ENCODE data around the gene RNF144B.

The RNF144B gene

DNA sequence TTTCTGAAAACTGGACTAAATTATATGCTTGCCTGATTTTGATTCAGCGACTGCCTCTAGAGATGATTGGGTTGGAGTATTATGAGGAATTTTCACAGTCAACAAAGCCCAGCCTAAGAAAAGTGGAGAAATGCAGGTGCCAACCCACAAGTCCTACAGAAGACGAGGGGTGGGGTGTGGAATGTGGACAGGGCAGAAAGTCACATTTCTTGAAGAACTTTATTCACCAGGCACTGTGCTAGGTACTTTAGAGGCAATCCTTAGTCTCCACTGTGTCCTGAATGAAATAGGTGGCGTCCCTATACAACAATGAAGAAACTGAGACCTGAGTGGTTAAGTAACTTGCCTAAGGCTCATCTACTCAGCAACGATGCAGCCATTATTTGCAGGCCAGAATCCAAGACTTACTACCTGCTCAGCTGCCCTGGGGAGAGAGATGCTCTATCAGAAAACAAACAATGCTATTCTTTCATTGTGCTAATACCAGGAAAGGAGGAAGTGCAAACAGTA is 106.3 kb downstream of the RNF144B start:
- H3K27ac ChIP-seq (replicated peaks): no peak overlapping the region
- TF ChIP-seq SPI1 (IDR thresholded peaks at IDR 0.05; ENCODE audit: borderline replicate concordance, low read depth) (peak; percentile 49; the same call in 1 of the 2 replicates), POLR2AphosphoS5 (IDR thresholded peaks at IDR 0.05; ENCODE audit: low read depth) (no peak), GABPA (IDR thresholded peaks at IDR 0.05; ENCODE audit: low read depth) (no peak), CTCF (IDR thresholded peaks at IDR 0.05; ENCODE audit: insufficient read depth, low read length) (no peak)
- TF ChIP-seq, protein P1, sequence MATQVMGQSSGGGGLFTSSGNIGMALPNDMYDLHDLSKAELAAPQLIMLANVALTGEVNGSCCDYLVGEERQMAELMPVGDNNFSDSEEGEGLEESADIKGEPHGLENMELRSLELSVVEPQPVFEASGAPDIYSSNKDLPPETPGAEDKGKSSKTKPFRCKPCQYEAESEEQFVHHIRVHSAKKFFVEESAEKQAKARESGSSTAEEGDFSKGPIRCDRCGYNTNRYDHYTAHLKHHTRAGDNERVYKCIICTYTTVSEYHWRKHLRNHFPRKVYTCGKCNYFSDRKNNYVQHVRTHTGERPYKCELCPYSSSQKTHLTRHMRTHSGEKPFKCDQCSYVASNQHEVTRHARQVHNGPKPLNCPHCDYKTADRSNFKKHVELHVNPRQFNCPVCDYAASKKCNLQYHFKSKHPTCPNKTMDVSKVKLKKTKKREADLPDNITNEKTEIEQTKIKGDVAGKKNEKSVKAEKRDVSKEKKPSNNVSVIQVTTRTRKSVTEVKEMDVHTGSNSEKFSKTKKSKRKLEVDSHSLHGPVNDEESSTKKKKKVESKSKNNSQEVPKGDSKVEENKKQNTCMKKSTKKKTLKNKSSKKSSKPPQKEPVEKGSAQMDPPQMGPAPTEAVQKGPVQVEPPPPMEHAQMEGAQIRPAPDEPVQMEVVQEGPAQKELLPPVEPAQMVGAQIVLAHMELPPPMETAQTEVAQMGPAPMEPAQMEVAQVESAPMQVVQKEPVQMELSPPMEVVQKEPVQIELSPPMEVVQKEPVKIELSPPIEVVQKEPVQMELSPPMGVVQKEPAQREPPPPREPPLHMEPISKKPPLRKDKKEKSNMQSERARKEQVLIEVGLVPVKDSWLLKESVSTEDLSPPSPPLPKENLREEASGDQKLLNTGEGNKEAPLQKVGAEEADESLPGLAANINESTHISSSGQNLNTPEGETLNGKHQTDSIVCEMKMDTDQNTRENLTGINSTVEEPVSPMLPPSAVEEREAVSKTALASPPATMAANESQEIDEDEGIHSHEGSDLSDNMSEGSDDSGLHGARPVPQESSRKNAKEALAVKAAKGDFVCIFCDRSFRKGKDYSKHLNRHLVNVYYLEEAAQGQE (IDR thresholded peaks at IDR 0.05; ENCODE audit: insufficient replicate concordance, low read depth): no peak
- no peaks in the 10 kb centered on the region for H3K27me3 ChIP-seq (ENCODE audit: insufficient read depth, poor library complexity, severe bottlenecking)
- no peak overlapping the region for H3K4me3 ChIP-seq (replicated peaks; ENCODE audit: insufficient read depth, low read length)
- no peak for DNase-seq (ENCODE audit: low read depth in 1 of 2, low spot score in 1 of 2)

DNA sequence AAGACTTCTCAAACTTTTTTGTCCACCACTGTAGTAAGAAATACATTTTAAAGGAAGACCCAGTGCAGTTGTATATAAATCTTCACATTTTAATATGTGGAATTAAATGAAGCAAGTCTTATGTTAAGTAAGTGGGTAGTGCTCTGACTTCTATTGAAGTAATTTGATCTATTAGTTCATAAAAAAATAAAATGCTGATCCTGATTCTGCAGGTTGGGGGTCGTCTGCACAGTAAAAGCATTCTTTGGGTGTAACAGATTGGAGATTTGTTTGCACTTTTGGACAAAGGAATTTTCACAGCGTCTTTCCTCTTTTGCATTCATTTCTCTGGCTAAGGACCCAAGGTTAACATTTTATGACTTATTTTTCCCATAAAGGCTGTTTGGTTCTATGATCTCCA is 106.8 kb downstream of the RNF144B start:
- DNase-seq (ENCODE audit: low read depth in 1 of 2, low spot score in 1 of 2): no peak
- Histone ChIP-seq H3K27me3 (ENCODE audit: insufficient read depth, poor library complexity, severe bottlenecking) (no peaks in the 10 kb centered on the region), H3K27ac (replicated peaks) (no peak overlapping the region), H3K4me3 (replicated peaks; ENCODE audit: insufficient read depth, low read length) (no peak overlapping the region)
- TF ChIP-seq CTCF (IDR thresholded peaks at IDR 0.05; ENCODE audit: insufficient read depth, low read length) (no peak), GABPA (IDR thresholded peaks at IDR 0.05; ENCODE audit: low read depth) (no peak), POLR2AphosphoS5 (IDR thresholded peaks at IDR 0.05; ENCODE audit: low read depth) (no peak), SPI1 (IDR thresholded peaks at IDR 0.05; ENCODE audit: borderline replicate concordance, low read depth) (no peak)
- TF ChIP-seq, protein P1 (IDR thresholded peaks at IDR 0.05; ENCODE audit: insufficient replicate concordance, low read depth): no peak

- no peak for DNase-seq (ENCODE audit: low read depth in 1 of 2, low spot score in 1 of 2)
- no peak for TF ChIP-seq GABPA (IDR thresholded peaks at IDR 0.05; ENCODE audit: low read depth)
- Histone ChIP-seq H3K4me3 (replicated peaks; ENCODE audit: insufficient read depth, low read length) (no peak overlapping the region), H3K27me3 (ENCODE audit: insufficient read depth, poor library complexity, severe bottlenecking) (no peaks in the 10 kb centered on the region), H3K27ac (replicated peaks) (no peak overlapping the region)
Observed at GRCh38 chr6:18495236-18495635, 108.1 kb downstream of the RNF144B start.

DNA sequence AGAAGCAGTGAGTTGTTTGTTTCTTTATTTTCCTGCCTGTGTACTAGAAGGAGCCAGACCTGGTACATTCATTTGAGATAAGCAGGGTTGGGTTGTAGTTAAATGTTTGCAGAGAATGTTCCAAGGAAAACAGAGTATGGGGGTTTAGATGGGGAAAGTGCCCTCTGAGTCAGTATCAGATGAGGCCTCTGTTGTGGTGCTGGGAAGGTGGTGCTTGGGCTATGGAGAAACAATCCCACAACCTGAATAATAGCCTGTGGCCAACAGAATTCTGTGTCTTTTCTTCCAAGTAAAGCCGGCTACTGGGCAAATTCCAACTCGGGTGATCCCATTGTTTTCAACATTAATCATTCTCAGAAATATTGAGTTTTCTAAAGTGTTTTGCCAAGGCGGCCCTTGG is 109.3 kb downstream of the RNF144B start:
- Histone ChIP-seq H3K27ac (replicated peaks) (no peak overlapping the region), H3K4me3 (replicated peaks; ENCODE audit: insufficient read depth, low read length) (no peak overlapping the region), H3K27me3 (ENCODE audit: insufficient read depth, poor library complexity, severe bottlenecking) (no peaks in the 10 kb centered on the region)
- no peak for TF ChIP-seq GABPA (IDR thresholded peaks at IDR 0.05; ENCODE audit: low read depth)
- no peak for TF ChIP-seq POLR2AphosphoS5 (IDR thresholded peaks at IDR 0.05; ENCODE audit: low read depth)
- no peak for TF ChIP-seq SPI1 (IDR thresholded peaks at IDR 0.05; ENCODE audit: borderline replicate concordance, low read depth)
- no peak for DNase-seq (ENCODE audit: low read depth in 1 of 2, low spot score in 1 of 2)

DNA sequence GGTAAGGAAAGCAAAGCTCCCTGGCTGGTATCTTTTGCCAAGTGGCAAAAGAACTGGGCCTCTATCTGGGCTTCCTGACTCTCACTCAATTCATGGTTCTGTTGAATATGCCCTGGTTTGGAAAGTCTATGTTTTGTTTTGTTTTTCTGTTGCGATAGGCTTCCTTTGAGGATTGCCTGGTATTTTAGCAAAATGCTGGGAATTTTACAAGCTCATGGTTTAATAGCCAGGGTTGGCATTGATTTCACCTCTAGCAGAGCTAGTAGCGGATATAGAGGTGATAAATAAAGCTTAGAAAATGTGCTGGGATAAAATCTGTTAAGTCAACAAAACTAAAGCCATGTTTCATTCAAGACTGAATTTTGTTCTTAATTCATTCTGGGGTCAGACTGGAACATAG is 109.9 kb downstream of the RNF144B start:
- no peak for DNase-seq (ENCODE audit: low read depth in 1 of 2, low spot score in 1 of 2)
- Histone ChIP-seq H3K27me3 (ENCODE audit: insufficient read depth, poor library complexity, severe bottlenecking) (no peaks in the 10 kb centered on the region), H3K27ac (replicated peaks) (no peak overlapping the region), H3K4me3 (replicated peaks; ENCODE audit: insufficient read depth, low read length) (no peak overlapping the region)
- TF ChIP-seq GABPA (IDR thresholded peaks at IDR 0.05; ENCODE audit: low read depth): no peak
- TF ChIP-seq, protein P1 (IDR thresholded peaks at IDR 0.05; ENCODE audit: insufficient replicate concordance, low read depth): no peak
- no peak for TF ChIP-seq SPI1 (IDR thresholded peaks at IDR 0.05; ENCODE audit: borderline replicate concordance, low read depth)
- TF ChIP-seq CTCF (IDR thresholded peaks at IDR 0.05; ENCODE audit: insufficient read depth, low read length): no peak
- no peak for TF ChIP-seq POLR2AphosphoS5 (IDR thresholded peaks at IDR 0.05; ENCODE audit: low read depth)

Measured in HL-60 (cell line).